Adrenal gland (tissue), 19 donors: ENCODE data around the gene ZNF146. TPM values are rescaled to one million over a fixed set of nuclear protein-coding genes. Genes with fewer than 3 reads are reported as not detected.
"Not testable (repeated sequence)": the region's sequence is repeated elsewhere in the genome, so short reads cannot be mapped to it uniquely, and the experiment has no call there.

Experiments used
- DNase-seq, 7 donors: peaks; one replicate each; pipeline ENCODE4 v3.0.0-alpha.2; 2019 to 2020
- H3K27ac ChIP-seq, 5 donors: fragments of 200-600 bp; sonication (generic) in 4 of 5; 1 replicate in 3 of 5; 2 replicates in 2 of 5; pipeline versions ENCODE4 v1.5.1 to v1.8.0; 2016 to 2020; ENCODE audit warnings: mild to moderate bottlenecking in 1 of 5
- H3K27me3 ChIP-seq: fragments of 200-600 bp; 2 replicates; pipeline ENCODE4 v1.8.0; 2021
- H3K36me3 ChIP-seq, 2 donors: fragments of 200-600 bp; replicated peaks in 1 of 2; 1 replicate in 1 of 2; 2 replicates in 1 of 2; pipeline versions ENCODE4 v1.5.1 to v1.8.0; 2018 to 2022
- H3K4me1 ChIP-seq, 2 donors: fragments of 200-600 bp; replicated peaks in 1 of 2; 1 replicate in 1 of 2; 2 replicates in 1 of 2; pipeline versions ENCODE4 v1.5.1 to v1.8.0; 2018 to 2021
- H3K4me3 ChIP-seq, 4 donors: fragments of 200-600 bp; sonication (generic) in 3 of 4; one replicate each; pipeline ENCODE4 v1.5.1; 2016 to 2018
- H3K9me3 ChIP-seq, 3 donors: fragments of 200-600 bp; sonication (generic) in 1 of 3; replicated peaks in 1 of 3; 1 replicate in 2 of 3; 2 replicates in 1 of 3; pipeline versions ENCODE4 v1.5.1 to v1.8.0; 2016 to 2021
- CTCF ChIP-seq, 6 experiments: fragments of 450-650 bp in 4 of 6; fragments of 200-600 bp in 2 of 6; sonication (generic) in 1 of 6; IDR thresholded peaks; 1 replicate in 5 of 6; 2 replicates in 1 of 6; pipeline versions ENCODE4 v1.5.1 to v1.8.0; 2016 to 2021; ENCODE audit warnings: antibody characterized with exemption in 6 of 6, mild to moderate bottlenecking in 2 of 6, moderate library complexity in 1 of 6
- POLR2A ChIP-seq, 2 donors: fragments of 450-650 bp; IDR thresholded peaks; one replicate each; pipeline ENCODE4 v1.6.1; 2017; ENCODE audit warnings: antibody characterized with exemption in 2 of 2, mild to moderate bottlenecking in 2 of 2, moderate library complexity in 1 of 2
- WGBS, 4 donors: extraction: QIAGEN DNeasy Blood & Tissue Kit in 2 of 4; methylation state at CpG; one replicate each; pipeline versions ENCODE4 v1.1.5 to v1.1.7; 2013 to 2017; 5-methylcytosine and 5-hydroxymethylcytosine counted together
- intact Hi-C, 2 donors: fragments of 100-400 bp; cut with DNase I; formaldehyde crosslinking; loops; one replicate each; pipeline versions ENCODE4 v1.14.1 to v1.15.0; 2022 to 2023
- long read RNA-seq, 10 donors: library from polyadenylated mRNA in 3 of 10; unstranded in 2 of 10; stranded (forward) in 1 of 10; transcript quantifications; one replicate each; pipeline ENCODE4 v2.0.0 and lab custom pipeline, GENCODE V29; 2021 to 2026
- polyA plus RNA-seq, 3 donors: library from polyadenylated mRNA; stranded (reverse); fragments of 200-250 nt in 2 of 3; fragments of 350-450 nt in 1 of 3; fragmentation: Illumina TruSeq in 1 of 3; extraction: RNeasy Lipid Tissue Mini Kit (QIAGEN cat#74804) in 1 of 3; gene quantifications; one replicate each; pipeline ENCODE4 v1.2.3, GENCODE V29; 2013 to 2014
- total RNA-seq, 9 donors: library from RNA; depleted of rRNA in 4 of 9; stranded (reverse); fragments of >200 nt in 4 of 9; fragments of 120-200 nt in 1 of 9; fragmentation: NEBNext Ultra II Directional in 1 of 9; extraction: Animal tissue kit (Norgen Biotek cat#: 25700) in 1 of 9; gene quantifications; one replicate each; pipeline versions ENCODE4 v1.1.0 to v1.2.4, GENCODE V29; 2013 to 2023
- donor health status: healthy with polysubstance abuse.
- donor health status: Bipolar disorder and iron deficiency.
- donor health status: DM: yes; HTN: yes; CAD: no.
- donor health status: DM: no; HTN: no; CAD: no.
- donor health status: DM: no; HTN: no; CAD: no.
- donor health status: DM: yes; HTN: yes; CAD: no.

The ZNF146 gene
- total RNA-seq (100 to 1,000 TPM in 1 of 9 donors, 10 to 100 TPM in 8; 23.1 to 128 (median 41.0) TPM), polyA plus RNA-seq (10 to 100 TPM; 20.7 to 62.5 (median 22.4) TPM)
- long read RNA-seq, donor 1, partial matches to known transcripts = 0 of 6 reads
- long read RNA-seq, donor 1, other reads (novel, unspliced or antisense) = 0 of 6 reads
- long read RNA-seq, donor 2, partial matches to known transcripts = 0 of 2 reads
- long read RNA-seq, donor 2, other reads (novel, unspliced or antisense) = 0 of 2 reads
- long read RNA-seq, donor 3, transcript ZNF146-202 (3 exons, 3,780 nt) = major isoform, 5 of 9 reads
- long read RNA-seq, donor 3, partial matches to known transcripts = 0 of 9 reads
- long read RNA-seq, donor 3, other reads (novel, unspliced or antisense) = 0 of 9 reads
- long read RNA-seq, donor 4, partial matches to known transcripts = 0 of 9 reads
- long read RNA-seq, donor 4, other reads (novel, unspliced or antisense) = 3 of 9 reads
- long read RNA-seq, donor 5, transcript ZNF146-201 (4 exons, 3,326 nt) = major isoform, 18 of 53 reads
- long read RNA-seq, donor 5, transcript ZNF146-202 (3 exons, 3,780 nt) = minor isoform, 5 of 53 reads
- long read RNA-seq, donor 5, partial matches to known transcripts = 0 of 53 reads
- long read RNA-seq, donor 5, other reads (novel, unspliced or antisense) = 27 of 53 reads
- long read RNA-seq, donor 6, partial matches to known transcripts = 0 of 8 reads
- long read RNA-seq, donor 6, other reads (novel, unspliced or antisense) = 3 of 8 reads
- long read RNA-seq, donor 7, partial matches to known transcripts = 0 of 4 reads
- long read RNA-seq, donor 7, other reads (novel, unspliced or antisense) = 0 of 4 reads
- long read RNA-seq, donor 8, transcript ZNF146-201 (4 exons, 3,326 nt) = major isoform, 8 of 24 reads
- long read RNA-seq, donor 8, partial matches to known transcripts = 10 of 24 reads
- long read RNA-seq, donor 8, other reads (novel, unspliced or antisense) = 0 of 24 reads
- long read RNA-seq, donor 9, transcript ZNF146-201 (4 exons, 3,326 nt) = major isoform, 5 of 7 reads
- long read RNA-seq, donor 9, partial matches to known transcripts = 0 of 7 reads
- long read RNA-seq, donor 9, other reads (novel, unspliced or antisense) = 0 of 7 reads
- long read RNA-seq, donor 10, partial matches to known transcripts = 0 of 2 reads
- long read RNA-seq, donor 10, other reads (novel, unspliced or antisense) = 0 of 2 reads

GRCh38 chr19:36214386-36215275 lies at the start of gene ZNF146, which contains the start of gene ZNF565:
TSS of gene ZNF146 (plus strand) at chr19:36215106. CDS start at chr19:36236441, 21,335 bp downstream.
TSS of gene ZNF565 (minus strand) at chr19:36214665. CDS start at chr19:36201985, 12,680 bp downstream.
- Histone ChIP-seq H3K36me3 (no peaks in the 10 kb centered on the region), H3K4me1 (peaks cover 12 to 19% of the 10 kb centered on the region in 2 donors), H3K9me3 (no peaks in the 10 kb centered on the region), H3K27me3 (no peaks in the 10 kb centered on the region), H3K27ac (peak within 1 kb of the TSS; percentile 91 to 97 (median 94)), H3K4me3 (peak within 1 kb of the TSS; percentile 60 to 93 (median 66))
- TF ChIP-seq CTCF (IDR thresholded peaks at IDR 0.05) = peak in 4 of 6 experiments; percentile 34 to 60 (median 44)
- TF ChIP-seq POLR2A (IDR thresholded peaks at IDR 0.05) = peak; percentile 72 to 85
- WGBS, 4 donors = 0 to 4% (median 1%) methylated on average over 17 to 73 of the region's 73 CpGs
- DNase-seq = peak; percentile 96 to 99 (median 99)
- intact Hi-C loops = no loop called here

- intact Hi-C loops = loop anchor here in 1 of 2 donors (2.0 kb wide), 1 partner anchor 42 kb away; no protein-coding TSS in a partner anchor
- DNase-seq = peak in 4 of 7 donors; percentile 28 to 73 (median 31)
- Histone ChIP-seq H3K4me3 (no peak overlapping the region), H3K36me3 (no peaks in the 10 kb centered on the region), H3K4me1 (no peaks in the 10 kb centered on the region), H3K27ac (peak overlapping the region in 2 of 5 donors; percentile 24 to 47), H3K27me3 (no peaks in the 10 kb centered on the region), H3K9me3 (no peaks in the 10 kb centered on the region)
- WGBS, 4 donors = 59 to 65% (median 62%) methylated on average over 9 of the region's 9 CpGs
- TF ChIP-seq CTCF (IDR thresholded peaks at IDR 0.05) (no peak), POLR2A (IDR thresholded peaks at IDR 0.05) (no peak)
These were observed 45.7 kb upstream of the ZNF146 start for GRCh38 chr19:36169084-36169760.

DNA sequence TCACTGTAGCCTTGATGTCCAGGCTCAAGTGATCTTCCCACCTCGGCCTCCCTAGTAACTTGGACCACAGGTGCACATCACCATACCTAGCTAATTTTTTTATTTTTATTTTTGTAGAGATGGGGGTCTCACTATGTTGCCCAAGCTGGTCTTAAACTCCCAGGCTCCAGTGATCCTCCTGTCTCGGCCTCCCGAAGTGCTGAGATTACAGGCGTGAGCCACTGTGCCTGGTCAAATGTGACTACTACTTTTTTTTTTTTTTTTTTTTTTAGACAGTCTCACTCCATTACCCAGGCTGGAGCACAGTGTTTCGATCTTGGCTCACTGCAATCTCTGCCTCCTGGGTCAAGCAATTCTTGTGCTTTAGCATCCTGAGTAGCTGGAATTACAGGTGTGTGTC lies 42.1 kb upstream of the ZNF146 start:
- no peak for DNase-seq
- no peaks in the 10 kb centered on the region for H3K27me3 ChIP-seq
- H3K4me3 ChIP-seq = no peak overlapping the region
- H3K27ac ChIP-seq = no peak overlapping the region
- 83 to 95% (median 88%) methylated on average over 5 of the region's 5 CpGs for WGBS, 4 donors
- H3K9me3 ChIP-seq = no peaks in the 10 kb centered on the region
- H3K36me3 ChIP-seq = no peaks in the 10 kb centered on the region
- TF ChIP-seq CTCF (IDR thresholded peaks at IDR 0.05) (no peak), POLR2A (IDR thresholded peaks at IDR 0.05) (no peak)
- intact Hi-C loops = loop anchor here (5.0 kb wide), 2 partner anchors 46 to 116 kb away; no protein-coding TSS in a partner anchor
- no peaks in the 10 kb centered on the region for H3K4me1 ChIP-seq

DNA sequence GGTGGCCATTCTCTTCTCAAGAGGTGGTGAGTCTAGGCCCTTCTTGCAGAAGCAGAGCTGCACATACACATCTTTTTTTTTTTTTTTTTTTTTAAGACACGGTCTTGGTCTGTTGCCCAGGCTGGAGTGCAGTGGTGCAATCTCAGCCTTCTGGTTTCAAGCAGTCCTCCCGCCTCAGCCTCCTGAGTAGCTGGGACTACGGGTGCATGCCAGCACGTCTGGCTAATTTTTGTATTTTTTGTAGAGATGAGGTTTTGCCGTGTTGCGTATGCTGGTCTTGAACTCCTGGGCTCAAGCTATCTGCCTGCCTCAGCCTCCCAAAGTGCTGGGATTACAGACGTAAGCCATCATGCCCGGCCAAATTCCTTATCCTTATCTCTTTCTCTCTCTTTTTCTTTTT lies 41.1 kb upstream of the ZNF146 start:
- not testable (repeated sequence) for H3K4me3 ChIP-seq, H3K9me3 ChIP-seq, H3K27me3 ChIP-seq, H3K36me3 ChIP-seq, H3K27ac ChIP-seq, DNase-seq, H3K4me1 ChIP-seq
- 76 to 87% (median 80%) methylated on average over 7 to 8 of the region's 8 CpGs for WGBS, 4 donors
- intact Hi-C loops = loop anchor here (5.0 kb wide), 2 partner anchors 47 to 117 kb away; no protein-coding TSS in a partner anchor

DNA sequence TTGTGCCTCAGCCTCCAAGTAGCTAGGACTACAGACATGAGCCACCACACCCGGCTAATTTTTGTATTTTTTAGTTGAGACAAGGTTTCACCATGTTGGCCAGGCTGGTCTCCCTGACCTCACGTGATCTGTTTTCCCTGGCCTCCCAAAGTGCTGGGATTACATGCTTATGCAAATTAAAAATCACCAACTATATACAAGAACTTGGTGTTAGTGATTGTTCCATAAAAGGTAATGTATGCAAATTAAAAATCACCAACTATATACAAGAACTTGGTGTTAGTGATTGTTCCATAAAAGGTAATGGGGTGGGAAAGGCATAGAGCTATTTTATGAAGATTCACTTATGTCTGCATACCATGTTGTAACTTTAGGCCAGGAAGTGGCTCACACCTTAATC lies 35.8 kb upstream of the ZNF146 start:
- H3K27me3 ChIP-seq, DNase-seq, H3K9me3 ChIP-seq, H3K4me3 ChIP-seq, H3K27ac ChIP-seq, H3K4me1 ChIP-seq, intact Hi-C loops: not testable (repeated sequence)
- H3K36me3 ChIP-seq = peaks cover 0 to 10% of the 10 kb centered on the region in 2 donors
- WGBS, 4 donors = 36 to 74% (median 55%) methylated on average over 2 of the region's 2 CpGs
